ENCODE measurements around the gene TRPM2.
"Not testable (repeated sequence)": the region's sequence is repeated elsewhere in the genome, so short reads cannot be mapped to it uniquely, and the experiment has no call there.

Gene TRPM2

DNA sequence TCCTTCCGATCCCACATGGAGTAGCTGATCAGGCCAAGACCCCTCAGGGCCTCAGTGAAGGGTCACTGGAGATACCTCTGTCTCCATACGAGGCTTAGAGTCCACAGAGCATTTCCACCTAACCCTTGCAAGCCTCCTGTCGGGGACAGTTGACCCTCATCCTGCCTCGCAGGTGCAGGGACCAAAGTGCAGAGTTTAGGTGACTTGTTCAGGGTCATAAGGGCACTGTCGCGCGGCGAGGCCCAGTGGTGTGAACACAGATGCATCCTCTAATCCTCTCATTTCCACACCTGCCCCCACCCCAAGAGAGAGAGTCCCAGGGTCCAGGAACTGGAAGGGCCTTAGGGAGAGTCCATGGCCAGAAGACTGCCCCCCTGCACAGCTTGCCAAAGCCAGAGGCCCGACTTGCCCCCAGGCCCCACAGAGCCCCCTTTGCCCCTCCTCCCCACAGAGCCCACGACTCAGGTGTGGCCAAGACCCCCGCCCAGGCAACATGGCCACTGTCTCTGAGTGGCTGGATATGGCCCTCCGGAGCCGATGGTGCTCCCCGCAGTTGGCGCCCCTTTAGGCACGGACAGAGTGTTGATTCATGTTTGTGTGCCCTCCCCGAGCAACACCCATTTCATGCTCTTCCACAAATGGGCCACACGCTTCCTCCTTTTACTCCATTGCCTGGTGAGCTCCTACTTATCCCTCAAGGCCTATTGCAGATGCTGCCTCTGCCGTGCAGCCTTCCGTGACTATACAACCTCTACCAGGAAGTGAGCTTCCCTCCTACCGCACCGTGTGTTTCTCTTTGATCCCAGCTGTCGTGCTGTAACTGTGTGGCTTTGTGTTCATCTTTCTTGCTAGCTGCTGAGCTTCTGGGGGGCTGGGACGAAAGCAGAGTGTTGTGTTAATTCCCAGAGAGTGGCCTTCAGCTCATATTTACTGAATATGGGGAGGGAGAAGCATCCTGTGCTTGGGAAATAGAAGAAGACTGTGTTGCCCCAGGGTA is 1.7 kb downstream of the TRPM2 start:
- no peak for DNase-seq (ENCODE audit: low read depth in 3 of 3)

DNA sequence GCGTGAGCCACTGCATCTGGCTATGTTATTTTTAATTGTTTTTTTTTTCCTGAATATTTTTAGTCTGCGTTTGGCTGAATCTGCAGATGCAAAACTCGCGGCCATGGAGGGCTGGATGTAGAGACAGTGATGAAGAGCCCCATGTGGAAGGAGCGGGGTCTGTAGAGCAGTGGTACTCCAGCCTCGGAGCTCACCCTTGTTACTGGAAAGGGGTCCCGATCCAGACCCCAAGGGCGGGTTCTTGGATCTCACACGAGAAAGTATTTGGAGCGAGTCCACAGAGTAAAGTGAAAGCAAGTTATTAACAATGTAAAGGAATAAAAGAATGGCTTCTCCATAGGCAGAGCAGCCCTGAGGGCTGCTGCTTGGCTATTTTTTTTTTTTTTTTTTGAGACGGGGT is 2.7 kb downstream of the TRPM2 start:
- no peak for DNase-seq (ENCODE audit: low read depth in 3 of 3)

DNA sequence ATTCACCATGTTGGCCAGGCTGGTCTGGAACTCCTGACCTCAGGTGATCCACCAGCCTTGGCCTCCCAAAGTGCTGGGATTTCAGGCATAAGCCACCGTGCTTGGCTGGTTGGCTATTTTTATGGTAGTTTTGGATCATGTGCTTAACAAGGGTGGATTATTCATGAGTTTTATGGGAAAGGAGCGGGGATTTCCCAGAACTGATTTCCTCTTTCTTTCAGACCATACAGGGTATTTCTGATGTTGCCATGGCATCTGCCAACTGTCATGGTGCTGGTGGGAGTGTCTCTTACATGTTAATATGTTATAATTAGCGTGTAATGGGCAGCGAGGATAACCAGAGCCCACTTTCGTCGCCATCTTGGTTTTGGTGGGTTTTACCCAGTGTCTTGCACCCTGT is 3.2 kb downstream of the TRPM2 start:
- no peak for DNase-seq (ENCODE audit: low read depth in 3 of 3)

DNA sequence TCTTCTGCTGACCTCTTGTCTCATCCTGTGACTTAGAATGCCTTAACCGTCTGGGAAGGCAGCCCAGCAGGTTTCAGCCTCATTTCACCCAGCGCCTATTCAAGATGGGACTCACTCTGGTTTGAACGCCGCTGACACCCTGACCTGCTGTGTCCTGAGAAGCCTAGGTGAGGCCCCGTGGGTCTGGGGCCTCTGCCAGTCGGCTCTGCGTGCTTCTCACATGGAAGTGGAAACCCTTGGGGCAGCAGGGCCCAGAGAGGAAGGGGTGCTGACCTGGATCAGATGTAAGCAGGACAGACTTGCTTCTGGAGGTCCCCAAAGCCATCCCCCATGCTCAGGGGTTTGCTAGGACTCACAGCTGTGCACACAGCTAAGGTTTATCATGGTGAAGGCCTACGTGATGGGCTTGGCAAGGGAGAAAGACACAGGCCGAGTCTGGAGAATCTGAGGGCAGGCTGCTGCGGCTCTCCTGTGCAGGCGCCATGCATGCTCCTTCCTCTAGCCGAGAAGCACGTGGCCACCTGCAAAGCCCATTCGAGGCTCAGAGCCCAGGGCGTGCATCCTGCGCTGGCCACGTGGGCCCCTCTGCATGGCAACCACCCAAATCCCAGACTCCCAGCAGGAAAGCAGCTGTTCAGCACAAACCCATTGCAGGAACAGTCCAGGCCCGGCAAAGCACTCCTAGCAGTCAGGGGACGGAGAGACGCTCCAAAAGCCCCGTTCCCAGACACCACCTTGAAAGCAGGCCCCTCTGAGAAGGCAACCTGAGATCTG is 3.8 kb downstream of the TRPM2 start:
- DNase-seq (ENCODE audit: low read depth in 3 of 3), result no peak

DNA sequence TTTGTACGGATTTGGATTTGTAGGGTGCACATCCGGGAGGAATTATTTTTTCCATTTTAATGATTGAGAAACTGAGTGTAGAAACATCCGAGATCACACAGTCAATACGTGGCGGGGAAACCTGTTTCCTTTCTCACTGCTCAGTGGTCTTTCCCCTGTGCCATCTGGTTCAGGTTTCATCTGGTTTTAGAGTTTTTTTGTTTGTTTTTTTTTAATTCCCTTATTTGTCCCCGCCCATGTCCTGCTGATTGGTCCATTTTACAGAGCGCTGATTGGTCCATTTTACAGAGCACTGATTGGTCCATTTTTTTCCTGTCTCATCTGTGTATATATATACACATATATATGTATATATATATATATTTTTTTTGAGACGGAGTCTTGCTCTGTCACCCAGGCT is 6.0 kb downstream of the TRPM2 start:
- no peak for DNase-seq (ENCODE audit: low read depth in 3 of 3)

DNA sequence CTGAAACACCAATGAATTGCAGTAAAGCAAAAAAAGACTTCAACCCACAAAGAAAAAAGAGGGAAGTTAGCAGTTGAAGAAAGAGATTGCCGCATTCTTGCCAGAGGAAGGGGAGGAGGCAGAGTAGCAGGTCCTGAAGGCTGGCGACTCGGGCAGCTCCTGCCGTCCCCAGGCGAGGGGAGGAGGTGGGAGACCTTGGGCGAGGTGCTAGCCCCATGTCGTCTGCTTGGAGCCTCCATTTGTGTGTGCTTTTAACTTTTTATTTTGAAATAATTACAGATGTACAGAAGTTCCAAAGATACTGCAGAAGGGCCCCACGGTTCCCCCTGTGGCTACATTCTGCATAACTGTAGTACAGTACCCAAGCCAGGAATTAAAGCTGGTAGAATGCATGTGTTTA is 6.7 kb downstream of the TRPM2 start:
- DNase-seq (ENCODE audit: low read depth in 3 of 3), result no peak

DNA sequence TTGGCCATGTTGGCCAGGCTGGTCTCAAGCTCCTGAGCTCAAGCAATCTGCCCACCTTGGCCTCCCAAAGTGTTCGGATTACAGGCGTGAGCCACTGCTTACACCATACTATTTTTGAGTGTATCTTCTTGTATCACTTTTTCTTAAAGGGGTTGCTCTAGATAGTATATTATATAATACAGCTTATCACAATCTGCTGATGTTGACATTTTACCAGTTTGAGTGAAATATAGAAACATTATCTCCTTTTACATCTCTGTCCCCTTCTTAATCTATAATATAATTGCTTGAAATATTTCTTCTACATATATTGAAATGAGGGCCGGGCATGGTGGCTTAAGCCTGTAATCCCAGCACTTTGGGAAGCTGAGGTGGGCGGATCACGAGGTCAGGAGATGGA is 8.5 kb downstream of the TRPM2 start:
- not testable (repeated sequence) for DNase-seq (ENCODE audit: low read depth in 3 of 3)

DNA sequence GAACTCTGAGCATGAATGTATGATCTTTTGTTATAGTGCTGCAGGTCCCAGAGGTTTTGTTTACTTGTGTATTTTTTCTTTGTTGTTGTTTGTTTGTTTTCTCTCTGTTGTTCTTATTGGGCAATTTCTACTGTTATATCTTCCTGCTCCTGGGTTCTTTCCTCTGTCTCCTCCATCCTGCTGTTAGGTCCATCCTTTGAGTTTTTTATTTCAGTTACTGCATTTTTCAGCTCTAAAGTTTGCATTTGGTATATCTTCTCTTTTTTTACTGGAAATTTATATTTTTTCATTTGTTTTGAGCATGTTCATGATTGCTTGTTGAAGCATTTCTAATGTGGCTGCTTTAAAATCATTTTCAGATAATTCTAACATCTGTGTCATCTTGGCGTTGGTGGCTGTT is 9.9 kb downstream of the TRPM2 start:
- no peak for DNase-seq (ENCODE audit: low read depth in 3 of 3)

DNA sequence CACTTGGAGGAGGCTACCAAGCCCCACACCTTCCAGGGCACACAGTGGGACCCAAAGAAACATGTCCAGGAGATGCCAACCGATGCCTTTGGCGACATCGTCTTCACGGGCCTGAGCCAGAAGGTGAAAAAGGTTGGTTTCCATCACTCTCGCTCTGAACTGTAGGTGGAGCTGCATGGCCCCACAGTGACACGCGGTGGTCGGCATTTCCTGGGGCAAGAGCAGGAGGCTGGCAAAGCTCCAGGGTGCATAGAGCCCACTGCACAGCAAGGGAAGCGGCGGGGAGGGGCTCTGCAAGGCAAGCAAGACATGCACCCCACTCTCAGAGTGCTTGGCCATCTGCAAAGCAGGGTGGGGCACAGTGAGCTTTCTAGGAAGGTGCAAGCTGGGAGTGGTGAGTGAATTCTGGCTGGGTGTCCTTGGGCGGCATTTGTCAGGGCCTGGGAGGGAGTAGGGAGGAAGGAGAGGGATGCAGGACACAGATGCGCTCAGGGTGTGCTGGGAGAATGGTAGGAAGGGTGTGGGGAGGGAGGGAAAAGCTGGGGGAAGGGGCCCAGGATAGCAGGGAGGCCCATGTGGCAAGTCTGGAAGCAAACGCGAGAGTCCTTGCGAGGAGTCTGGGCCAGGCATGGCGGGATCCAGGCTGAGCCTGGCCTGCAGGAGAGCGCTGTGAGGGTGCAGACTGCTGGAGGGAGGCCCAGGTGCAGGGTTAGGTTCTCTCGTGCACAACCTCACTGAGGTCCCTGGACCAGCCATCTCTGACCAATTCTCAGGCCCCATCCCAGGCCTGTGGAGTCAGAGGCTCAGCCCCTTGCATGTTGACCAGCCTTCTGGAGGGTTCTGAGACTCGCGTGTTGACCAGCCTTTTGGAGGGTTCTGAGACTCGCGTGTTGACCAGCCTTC is 11.0 kb downstream of the TRPM2 start:
- no peak for DNase-seq (ENCODE audit: low read depth in 3 of 3)

DNA sequence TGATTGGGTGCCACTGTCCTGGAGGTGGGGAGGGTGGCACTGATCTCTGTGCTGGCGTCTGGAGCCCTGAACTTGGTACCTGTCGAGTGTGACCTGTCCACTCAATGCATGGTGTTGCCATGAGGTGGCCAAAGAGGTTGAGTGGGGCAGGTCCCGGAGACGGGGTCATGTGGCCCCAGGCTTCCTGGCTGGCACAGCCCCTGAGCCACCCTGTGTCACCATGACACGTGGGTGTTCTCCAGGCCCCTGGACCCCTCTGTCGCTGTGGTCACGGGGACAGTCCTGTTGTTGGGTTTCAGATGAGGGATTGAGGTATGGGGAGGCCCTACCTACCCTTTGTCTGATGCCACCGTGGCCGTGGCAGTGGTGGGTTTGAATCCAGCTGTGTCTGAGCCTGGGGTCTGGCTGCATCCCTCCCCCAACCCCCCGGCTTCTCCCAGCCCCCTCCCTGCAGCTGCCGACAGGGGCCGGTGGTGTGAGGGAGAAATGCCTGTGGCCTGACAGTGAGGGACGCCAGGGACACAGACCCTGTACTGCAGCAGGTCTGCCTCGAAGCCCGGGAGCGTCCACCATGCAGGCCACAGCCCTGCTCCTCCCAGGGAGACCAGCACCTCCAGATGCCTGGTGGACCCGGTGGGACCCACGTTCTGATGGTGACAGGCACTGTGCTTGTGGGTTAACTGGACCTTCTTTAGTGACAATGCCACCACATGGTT is 12.0 kb downstream of the TRPM2 start:
- no peak for DNase-seq (ENCODE audit: low read depth in 3 of 3)

DNA sequence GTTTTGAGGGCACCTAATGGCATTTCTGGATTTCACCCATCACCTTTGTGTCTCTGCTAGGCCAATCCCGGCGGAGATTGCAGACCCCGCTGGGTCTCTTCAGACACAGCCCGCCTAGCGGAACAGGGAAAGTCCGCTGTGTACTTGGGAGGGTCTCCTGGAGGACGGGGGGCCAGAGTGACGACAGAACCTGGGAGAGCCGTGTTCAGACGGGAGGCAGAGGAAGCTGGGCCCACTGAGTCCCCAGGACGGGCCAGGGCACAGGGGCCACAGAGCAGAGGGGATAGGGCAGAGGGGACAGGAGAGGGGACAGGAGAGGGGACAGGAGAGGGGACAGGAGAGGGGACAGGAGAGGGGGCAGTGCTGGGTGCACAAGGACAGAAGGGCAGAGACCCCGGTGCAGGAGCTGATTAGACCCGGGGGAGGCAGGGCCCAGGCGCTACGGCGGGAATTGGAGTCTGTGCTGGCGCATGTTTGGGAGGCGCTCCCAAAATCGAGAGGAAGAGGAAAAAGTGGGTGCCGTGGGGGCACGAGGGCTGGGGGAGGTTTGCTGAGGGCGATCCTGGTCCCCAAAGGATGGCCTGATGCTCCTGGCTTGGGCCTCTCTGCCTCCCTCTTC is 12.7 kb downstream of the TRPM2 start:
- no peak for DNase-seq (ENCODE audit: low read depth in 3 of 3)

DNA sequence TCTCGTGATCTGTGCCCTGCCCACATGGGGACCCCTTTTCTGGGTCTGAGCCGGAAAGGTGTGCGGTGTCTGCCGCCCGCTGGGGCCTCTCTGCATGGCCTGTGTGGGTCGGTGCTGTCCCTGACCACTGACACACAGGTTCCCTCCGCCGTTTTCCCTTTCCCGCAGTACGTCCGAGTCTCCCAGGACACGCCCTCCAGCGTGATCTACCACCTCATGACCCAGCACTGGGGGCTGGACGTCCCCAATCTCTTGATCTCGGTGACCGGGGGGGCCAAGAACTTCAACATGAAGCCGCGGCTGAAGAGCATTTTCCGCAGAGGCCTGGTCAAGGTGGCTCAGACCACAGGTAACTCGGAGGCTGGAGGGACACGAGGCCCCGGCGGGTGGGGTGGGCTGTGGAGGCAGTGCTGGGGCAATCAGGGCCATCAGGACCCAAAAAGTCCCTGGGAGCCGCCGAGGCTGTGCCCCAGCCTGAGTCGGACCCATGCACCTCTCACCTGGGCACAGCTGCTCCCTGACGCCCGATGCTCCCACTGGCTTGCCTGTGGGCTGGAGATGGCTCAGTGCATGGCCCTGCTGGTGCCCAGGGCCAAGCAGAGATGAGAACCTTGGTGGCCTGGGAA is 13.3 kb downstream of the TRPM2 start:
- no peak for DNase-seq (ENCODE audit: low read depth in 3 of 3)

DNA sequence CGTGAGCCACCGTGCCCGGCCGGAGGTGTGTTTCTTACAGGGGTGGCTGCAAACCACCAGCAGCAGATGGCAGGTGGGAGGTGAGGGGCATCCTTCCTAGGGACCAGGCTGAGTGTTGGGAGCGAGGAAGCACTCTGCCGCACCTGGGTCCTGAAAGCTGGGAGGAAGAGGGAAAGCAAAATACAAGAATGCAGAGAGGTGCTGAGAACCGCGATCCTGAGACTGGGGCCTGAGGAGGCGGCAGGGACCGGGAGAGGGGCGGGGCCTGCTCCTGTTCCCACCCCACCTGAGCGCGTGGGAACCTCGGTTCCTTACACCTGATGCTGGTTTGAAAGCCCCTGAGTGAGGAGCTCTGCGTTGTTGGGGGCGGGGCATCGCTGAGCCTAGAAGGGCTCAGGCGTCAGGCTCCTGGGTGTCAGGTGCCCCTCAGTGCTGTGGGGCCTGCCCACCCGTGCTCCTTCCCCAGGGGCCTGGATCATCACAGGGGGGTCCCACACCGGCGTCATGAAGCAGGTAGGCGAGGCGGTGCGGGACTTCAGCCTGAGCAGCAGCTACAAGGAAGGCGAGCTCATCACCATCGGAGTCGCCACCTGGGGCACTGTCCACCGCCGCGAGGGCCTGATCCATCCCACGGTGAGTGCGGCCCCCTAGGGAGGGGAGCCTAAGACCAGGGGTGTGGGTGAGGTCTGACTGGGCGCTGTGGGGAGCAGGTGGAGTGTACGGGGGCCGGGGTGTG is 15.5 kb downstream of the TRPM2 start:
- no peak for DNase-seq (ENCODE audit: low read depth in 3 of 3)

DNA sequence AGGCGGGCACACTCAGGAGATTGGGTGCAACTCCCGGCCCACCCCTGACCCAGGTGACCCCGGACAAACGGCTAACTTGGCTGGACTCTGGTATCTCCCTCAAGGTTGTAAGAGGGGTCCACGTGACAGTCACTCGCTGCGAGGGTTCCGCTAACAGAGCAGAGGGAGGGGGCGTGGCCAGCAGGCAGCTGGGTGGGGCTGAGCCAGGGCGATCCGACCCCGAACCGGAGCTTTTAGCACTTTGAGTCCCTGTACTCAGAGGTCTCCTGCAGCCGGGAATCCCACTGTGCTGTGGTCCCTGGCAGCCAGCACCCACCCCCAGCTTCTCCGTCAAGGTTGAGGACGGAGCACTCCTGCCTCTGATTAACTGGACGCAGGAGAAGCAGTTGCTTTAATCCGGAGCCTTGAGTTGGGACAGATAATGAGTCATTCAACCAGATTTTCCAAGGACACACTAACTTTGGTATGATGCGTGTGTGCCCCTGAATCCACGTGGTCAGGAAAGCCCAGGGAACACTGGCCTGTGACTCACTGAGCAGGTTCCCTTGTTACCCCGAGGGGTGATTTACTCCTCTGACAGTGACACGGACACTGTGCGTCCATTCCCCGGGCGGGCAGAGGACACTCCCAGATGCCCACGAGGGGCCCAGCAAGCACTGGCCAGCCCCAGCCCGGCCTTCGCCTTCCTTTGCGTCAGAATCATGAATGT is 16.8 kb downstream of the TRPM2 start:
- DNase-seq (ENCODE audit: low read depth in 3 of 3), result no peak

DNA sequence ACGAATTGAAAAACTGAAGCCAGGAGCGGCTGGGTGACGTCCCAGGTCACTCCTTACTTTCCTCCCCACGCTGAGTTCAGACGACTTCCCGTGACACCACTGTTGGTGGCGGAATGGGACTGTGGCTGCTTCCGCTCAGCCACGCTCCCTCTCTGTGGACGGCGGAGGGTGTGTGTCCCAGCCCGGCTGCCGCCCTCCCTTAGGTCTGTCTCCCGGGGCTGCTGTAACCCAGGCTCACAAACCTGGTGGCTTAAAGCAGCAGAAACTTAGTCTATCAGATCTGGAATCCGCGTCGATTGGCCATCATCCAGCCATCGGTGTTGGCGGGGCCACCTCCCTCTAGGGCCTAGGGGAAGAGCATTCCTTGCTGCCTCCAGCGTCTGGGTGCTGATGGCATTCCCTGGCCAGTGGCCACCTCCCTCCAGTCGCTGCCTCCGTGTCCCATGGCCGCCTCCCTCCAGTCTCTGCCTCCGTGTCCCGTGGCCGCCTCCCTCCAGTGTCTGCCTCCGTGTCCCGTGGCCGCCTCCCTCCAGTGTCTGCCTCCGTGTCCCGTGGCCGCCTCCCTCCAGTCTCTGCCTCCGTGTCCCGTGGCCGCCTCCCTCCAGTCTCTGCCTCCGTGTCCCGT is 17.5 kb downstream of the TRPM2 start:
- DNase-seq (ENCODE audit: low read depth in 3 of 3), result no peak

DNA sequence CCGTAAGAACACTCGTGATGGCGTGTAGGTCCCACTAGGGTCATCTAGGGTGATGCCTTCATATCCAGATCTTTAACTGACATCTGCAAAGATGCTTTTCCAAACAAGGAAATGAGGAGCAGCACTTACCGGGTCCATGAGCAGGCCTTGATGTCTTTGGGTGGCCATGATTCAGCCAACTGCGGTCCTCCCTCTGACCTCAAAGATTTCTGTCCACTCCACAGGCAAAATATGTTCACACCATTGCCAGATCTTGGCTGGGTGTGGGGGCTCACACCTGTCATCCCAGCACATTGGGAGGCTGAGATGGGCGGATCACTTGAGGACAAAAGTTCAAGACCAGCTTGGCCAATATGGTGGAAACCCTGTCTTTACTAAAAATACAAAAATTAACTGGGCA is 18.2 kb downstream of the TRPM2 start:
- DNase-seq (ENCODE audit: low read depth in 3 of 3), result no peak

DNA sequence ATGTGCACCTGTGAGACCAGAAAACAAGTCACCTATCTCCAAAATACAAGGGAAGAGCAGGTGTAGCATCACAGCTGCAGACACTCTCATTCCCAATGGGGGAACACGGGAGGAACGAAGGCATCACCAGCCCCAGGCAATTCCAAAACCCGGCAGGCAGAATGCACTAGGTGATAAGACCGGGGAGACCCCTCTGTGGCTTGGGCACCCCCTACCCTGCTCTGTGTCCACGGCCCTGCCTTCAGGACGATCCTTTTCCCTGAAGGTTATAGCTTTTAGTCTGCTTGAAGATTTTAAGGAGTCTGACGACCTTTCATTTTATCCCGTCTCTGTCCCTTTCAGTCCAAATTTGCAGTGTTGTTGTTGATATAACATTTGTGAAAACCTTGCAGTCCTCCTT is 19.2 kb downstream of the TRPM2 start:
- no peak for DNase-seq (ENCODE audit: low read depth in 3 of 3)

DNA sequence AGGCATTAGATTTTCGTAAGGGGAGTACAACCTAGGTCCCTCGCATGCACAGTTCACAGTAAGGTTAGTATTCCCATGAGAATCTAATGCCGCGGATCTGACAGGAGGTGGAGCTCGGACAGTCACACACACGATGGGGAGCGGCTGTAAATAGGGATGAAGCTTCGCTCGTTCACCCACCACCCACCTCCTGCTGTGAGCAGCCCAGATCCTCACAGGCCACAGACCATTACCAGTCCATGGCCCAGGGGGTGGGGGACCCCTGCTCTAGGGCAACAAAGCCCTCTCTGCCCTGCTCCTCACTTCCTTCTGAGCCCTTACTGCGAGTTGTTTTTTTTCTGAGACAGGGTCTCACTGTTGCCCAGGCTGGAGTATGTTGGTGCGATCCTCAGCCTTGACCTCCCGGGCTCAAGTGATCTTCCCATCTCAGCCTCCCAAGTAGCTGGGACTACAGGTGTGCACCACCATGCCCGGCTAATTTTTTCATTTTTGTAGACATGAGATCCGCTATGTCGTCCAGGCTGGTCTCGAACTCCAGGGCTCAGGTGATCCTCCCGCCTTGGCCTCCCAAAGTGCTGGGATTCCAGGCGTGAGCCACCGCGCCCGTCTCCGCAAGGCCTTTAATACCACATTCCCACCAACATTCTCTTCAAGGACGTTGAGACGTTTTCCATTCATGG is 21.3 kb downstream of the TRPM2 start:
- DNase-seq (ENCODE audit: low read depth in 3 of 3), result no peak

Data from stimulated activated CD4-positive, alpha-beta T cell treated with anti-CD3 and anti-CD28 coated beads, TNF-alpha, amount 100 ng/mL, for 48 hours (primary cell).